ENCODE data around the gene RHOU.

RHOU gene

GRCh38 chr1:228785366-228786330 is 50.4 kb downstream of the RHOU start:
- DNase-seq (ENCODE audit: low read depth) = no peak

- no peak for DNase-seq (ENCODE audit: low read depth)
Observed at GRCh38 chr1:228786361-228787129, 51.3 kb downstream of the RHOU start.

- no peak for DNase-seq (ENCODE audit: low read depth)
Observed at GRCh38 chr1:228791791-228792190, 56.5 kb downstream of the RHOU start.

GRCh38 chr1:228792601-228793000 is 57.3 kb downstream of the RHOU start:
- no peak for DNase-seq (ENCODE audit: low read depth)

- DNase-seq (ENCODE audit: low read depth) = no peak
Observed at GRCh38 chr1:228793032-228793431, 57.8 kb downstream of the RHOU start.

DNA sequence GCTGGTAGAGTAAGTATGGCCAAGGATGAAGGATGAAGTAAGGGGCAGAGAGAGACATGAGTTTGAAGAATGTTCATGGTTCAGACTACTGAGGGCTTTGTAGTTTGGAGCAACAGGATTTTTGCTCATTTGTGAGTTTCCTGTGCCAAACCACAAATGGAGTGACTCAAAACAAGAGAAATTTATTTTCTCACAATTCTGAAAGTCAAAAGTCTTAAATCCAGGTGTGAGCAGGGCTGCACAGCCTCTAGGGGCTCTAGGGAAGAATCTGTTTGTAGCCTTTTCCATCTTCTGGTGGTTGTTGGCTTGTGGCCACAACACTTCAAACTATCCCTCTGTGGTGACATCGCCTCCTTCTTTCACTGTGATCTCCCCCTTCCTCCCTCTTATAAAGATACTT is 58.9 kb downstream of the RHOU start:
- no peak for DNase-seq (ENCODE audit: low read depth)

DNA sequence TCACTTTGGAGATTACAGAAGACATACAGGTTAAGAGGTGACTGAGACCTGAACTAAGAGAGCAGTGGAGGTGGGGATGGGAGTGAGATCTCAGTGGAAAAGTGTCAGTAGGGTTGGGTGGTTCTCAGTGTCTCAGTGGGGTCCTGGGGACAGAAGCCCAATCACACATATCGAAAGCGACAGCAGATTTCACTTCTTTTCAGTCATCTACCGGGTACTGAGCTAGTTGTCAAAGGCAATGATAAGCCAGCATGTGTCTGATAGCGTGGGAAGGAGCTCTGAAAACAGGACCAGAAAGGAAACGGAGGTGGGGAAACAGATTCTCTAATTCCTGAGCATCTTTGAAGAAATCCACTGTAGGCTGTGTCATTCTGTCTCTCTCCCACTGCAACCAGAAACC is 59.5 kb downstream of the RHOU start:
- no peak for DNase-seq (ENCODE audit: low read depth)

DNA sequence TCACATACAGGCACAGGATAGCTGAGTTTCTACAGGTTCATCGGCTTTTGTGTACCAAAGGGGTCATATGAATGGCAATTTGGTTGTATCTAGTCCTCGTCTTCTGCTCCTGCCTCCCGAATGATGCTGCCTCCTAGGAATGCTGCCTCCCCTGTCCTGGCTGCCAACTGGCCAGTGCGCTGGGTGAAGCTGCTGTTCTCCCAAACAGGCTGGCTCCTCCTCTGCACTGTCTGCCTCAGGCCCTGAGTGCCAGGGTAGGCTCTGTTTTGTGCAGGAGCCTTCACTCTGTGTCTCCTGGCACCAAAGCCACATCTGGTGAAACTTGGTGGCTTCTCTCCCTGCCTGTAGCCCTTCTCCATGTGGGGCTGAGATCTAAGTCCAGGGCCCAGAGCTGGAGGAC is 60.3 kb downstream of the RHOU start:
- DNase-seq (ENCODE audit: low read depth) = no peak

All from GM04504 (cell line).